Lower leg skin (tissue), 3 donors: ENCODE results near the gene ERN2.

ENCODE experiments used
- POLR2A ChIP-seq, 2 donors: fragments of 450-650 bp; IDR thresholded peaks; one replicate each; pipeline ENCODE4 v1.6.1; 2016 to 2017; ENCODE audit warnings: antibody characterized with exemption in 2 of 2, mild to moderate bottlenecking in 1 of 2, moderate library complexity in 1 of 2
- TF ChIP-seq, protein P1 (sequence below), 3 donors: fragments of 450-650 bp; IDR thresholded peaks; one replicate each; pipeline ENCODE4 v1.5.1; 2016; ENCODE audit warnings: antibody characterized with exemption in 3 of 3, mild to moderate bottlenecking in 3 of 3, moderate library complexity in 2 of 3

GRCh38 chr16:23679274-23679985, 33.6 kb downstream of the ERN2 start:
- TF ChIP-seq, protein P1, sequence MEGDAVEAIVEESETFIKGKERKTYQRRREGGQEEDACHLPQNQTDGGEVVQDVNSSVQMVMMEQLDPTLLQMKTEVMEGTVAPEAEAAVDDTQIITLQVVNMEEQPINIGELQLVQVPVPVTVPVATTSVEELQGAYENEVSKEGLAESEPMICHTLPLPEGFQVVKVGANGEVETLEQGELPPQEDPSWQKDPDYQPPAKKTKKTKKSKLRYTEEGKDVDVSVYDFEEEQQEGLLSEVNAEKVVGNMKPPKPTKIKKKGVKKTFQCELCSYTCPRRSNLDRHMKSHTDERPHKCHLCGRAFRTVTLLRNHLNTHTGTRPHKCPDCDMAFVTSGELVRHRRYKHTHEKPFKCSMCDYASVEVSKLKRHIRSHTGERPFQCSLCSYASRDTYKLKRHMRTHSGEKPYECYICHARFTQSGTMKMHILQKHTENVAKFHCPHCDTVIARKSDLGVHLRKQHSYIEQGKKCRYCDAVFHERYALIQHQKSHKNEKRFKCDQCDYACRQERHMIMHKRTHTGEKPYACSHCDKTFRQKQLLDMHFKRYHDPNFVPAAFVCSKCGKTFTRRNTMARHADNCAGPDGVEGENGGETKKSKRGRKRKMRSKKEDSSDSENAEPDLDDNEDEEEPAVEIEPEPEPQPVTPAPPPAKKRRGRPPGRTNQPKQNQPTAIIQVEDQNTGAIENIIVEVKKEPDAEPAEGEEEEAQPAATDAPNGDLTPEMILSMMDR (IDR thresholded peaks at IDR 0.05) = no peak
- TF ChIP-seq POLR2A (IDR thresholded peaks at IDR 0.05) = no peak
